ENCODE results near the gene DHRS2. TPM values are rescaled to one million over a fixed set of nuclear protein-coding genes. Genes with fewer than 3 reads are reported as not detected.

The DHRS2 gene
- total and polyA plus RNA-seq, 2 of the 13 experiments (the other 11 are each of a cell fraction or from before 2014, with no cell fraction given) = 1,621 to 3,021 TPM

GRCh38 chr14:23648764-23649460 lies 12.7 kb downstream of the DHRS2 start:
- H3K4me1 ChIP-seq (ENCODE audit: insufficient read depth, low read length) = peaks cover 8% of the 10 kb centered on the region; the same call in 1 of the 2 replicates
- CTCF ChIA-PET (ENCODE audit: low intra/inter-chr PET ratio, low total read pairs) = no interaction called here
- H3K9me3 ChIP-seq (ENCODE audit: low read length) = no peaks in the 10 kb centered on the region
- DNase-seq (ENCODE audit: low spot score) (no peak), ATAC-seq (peak; percentile 1), FAIRE-seq (no peak)
- no peaks in the 10 kb centered on the region for H3K79me2 ChIP-seq (ENCODE audit: insufficient read depth, low read length)
- H3K4me3 ChIP-seq (replicated peaks in 1 of 3; ENCODE audit: insufficient read depth in 1 of 3, low read depth in 2 of 3, low read length in 3 of 3) = no peak overlapping the region
- no TSS peak for BruUV-seq (replicated peaks)
- WGBS (ENCODE audit: low lambda C conversion rate) = 34% methylated on average over 5 of the region's 5 CpGs
- H3K36me3 ChIP-seq (replicated peaks in 1 of 2; ENCODE audit: control insufficient read depth in 1 of 2, insufficient read depth in 2 of 2, low read length in 2 of 2) = peaks cover 12% of the 10 kb centered on the region in 2 experiments
- in situ Hi-C loops (cut with HindIII; ENCODE audit: extremely low pct_ligation_motif_present, low pct_unique_long_range_greater_than_20kb) (no loop called here), intact Hi-C loops (cut with micrococcal nuclease; ENCODE audit: unreplicated experiment) (no loop called here)
- H3K9ac ChIP-seq (ENCODE audit: insufficient read depth, low read depth, low read length) = no peak overlapping the region
- peaks cover 0 to 18% of the 10 kb centered on the region in 2 experiments; a peak in 1 of 5 replicates for H3K27me3 ChIP-seq (ENCODE audit: control insufficient read depth in 1 of 2, insufficient read depth in 2 of 2, low read length in 2 of 2)
- H2AFZ ChIP-seq (ENCODE audit: low read length) = no peak overlapping the region
- POLR2A ChIA-PET = interaction anchor here (1.2 to 7.1 kb wide), 6 partner anchors 8 to 262 kb away, joined by 4 to 173 read pairs (median 7); partner anchors contain the start of gene DHRS2
- peaks cover 21% of the 10 kb centered on the region; the same call in 1 of the 2 replicates for H4K20me1 ChIP-seq (ENCODE audit: insufficient read depth, low read length)
- no peak overlapping the region for H3K4me2 ChIP-seq (ENCODE audit: low read depth, low read length)
- H3K27ac ChIP-seq (ENCODE audit: extremely low read length, insufficient read depth, low read length) = no peak overlapping the region
- TF ChIP-seq NONO (IDR thresholded peaks at IDR 0.05) (0 out of 2 replicates have a peak, but pooled peaks have one; percentile 91), NONO (CRISPR knock-in tag; conservative IDR thresholded peaks at IDR 0.05) (no peak), NCOR1 (IDR thresholded peaks at IDR 0.05; ENCODE audit: borderline replicate concordance, low read length) (no peak), ZNF407 (CRISPR knock-in tag; IDR thresholded peaks at IDR 0.05; ENCODE audit: not compliant biosample characterization) (no peak), MBNL3 (CRISPR knock-in tag; conservative IDR thresholded peaks at IDR 0.05) (no peak), SCMH1 (CRISPR knock-in tag; IDR thresholded peaks at IDR 0.05; ENCODE audit: borderline replicate concordance) (no peak), TRIM22 (IDR thresholded peaks at IDR 0.05) (0 out of 2 replicates have a peak, but pooled peaks have one; percentile 40), ATAD3A (CRISPR knock-in tag; IDR thresholded peaks at IDR 0.05) (peak; percentile 42; the same call in 1 of the 2 replicates), TBX2 (CRISPR knock-in tag; IDR thresholded peaks at IDR 0.05; ENCODE audit: borderline replicate concordance) (peak; percentile 20; the same call in 1 of the 2 replicates), ZNF543 (CRISPR knock-in tag; IDR thresholded peaks at IDR 0.05) (0 out of 2 replicates have a peak, but pooled peaks have one; percentile 28), RAD21 (CRISPR knock-in tag; IDR thresholded peaks at IDR 0.05) (0 out of 2 replicates have a peak, but pooled peaks have one; percentile 14), MAFF (IDR thresholded peaks at IDR 0.05; ENCODE audit: low read depth, low read length) (no peak), NR1H2 (CRISPR knock-in tag; IDR thresholded peaks at IDR 0.05; ENCODE audit: borderline replicate concordance, low read depth) (peak; percentile 65; the same call in 1 of the 2 replicates), NFATC3 (CRISPR knock-in tag; IDR thresholded peaks at IDR 0.05) (no peak), CHCHD3 (CRISPR knock-in tag; IDR thresholded peaks at IDR 0.05) (no peak)

All from HepG2 (cell line).